ENCODE data around the gene B2M.
"Not testable (repeated sequence)": the region's sequence is repeated elsewhere in the genome, so short reads cannot be mapped to it uniquely, and the experiment has no call there.

- TF ChIP-seq NR2C2 (CRISPR knock-in tag; IDR thresholded peaks at IDR 0.05; ENCODE audit: borderline replicate concordance); MAFF (IDR thresholded peaks at IDR 0.05; ENCODE audit: low read depth, low read length); CTCF (CRISPR knock-in tag; IDR thresholded peaks at IDR 0.05): not testable (repeated sequence)
Observed at GRCh38 chr15:44682809-44683682, 28.3 kb upstream of the B2M start.
